Measurements from ENCODE around the gene KIAA1755.

Gene KIAA1755

GRCh38 chr20:38209736-38210405 is 50.7 kb downstream of the KIAA1755 start:
- DNase-seq (ENCODE audit: low spot score), result no peak
- TF ChIP-seq CTCF (IDR thresholded peaks at IDR 0.05; ENCODE audit: extremely low read depth, missing control alignments), result no peak

- no peak for TF ChIP-seq CTCF (IDR thresholded peaks at IDR 0.05; ENCODE audit: extremely low read depth, missing control alignments)
- no peak for DNase-seq (ENCODE audit: low spot score)
Measured at GRCh38 chr20:38209054-38209675, 51.4 kb downstream of the KIAA1755 start.

GRCh38 chr20:38208523-38208922 is 52.0 kb downstream of the KIAA1755 start:
- no peak for DNase-seq (ENCODE audit: low spot score)
- TF ChIP-seq CTCF (IDR thresholded peaks at IDR 0.05; ENCODE audit: extremely low read depth, missing control alignments), result no peak

GRCh38 chr20:38208088-38208487 is 52.4 kb downstream of the KIAA1755 start:
- TF ChIP-seq CTCF (IDR thresholded peaks at IDR 0.05; ENCODE audit: extremely low read depth, missing control alignments), result no peak

GRCh38 chr20:38207621-38208020 is 52.9 kb downstream of the KIAA1755 start:
- TF ChIP-seq CTCF (IDR thresholded peaks at IDR 0.05; ENCODE audit: extremely low read depth, missing control alignments), result no peak
- DNase-seq (ENCODE audit: low spot score), result no peak

More at GRCh38 chr20:38208088-38208487, 52.4 kb downstream of the KIAA1755 start:
- no peak for DNase-seq (ENCODE audit: low spot score)

GRCh38 chr20:38205001-38205400 is 55.5 kb downstream of the KIAA1755 start:
- no peak for TF ChIP-seq CTCF (IDR thresholded peaks at IDR 0.05; ENCODE audit: extremely low read depth, missing control alignments)
- DNase-seq (ENCODE audit: low spot score), result no peak

- no peak for DNase-seq (ENCODE audit: low spot score)
- TF ChIP-seq CTCF (IDR thresholded peaks at IDR 0.05; ENCODE audit: extremely low read depth, missing control alignments), result no peak
Measured at GRCh38 chr20:38203981-38204357, 56.6 kb downstream of the KIAA1755 start.
